ENCODE data around the gene SALL3. TPM values are rescaled to one million over a fixed set of nuclear protein-coding genes. Genes with fewer than 3 reads are reported as not detected.
A peak's percentile ranks its signal among the peaks of the same experiment; 100 is the strongest.

The SALL3 gene
- total and polyA plus RNA-seq, 2 experiments from 2014 or later = 0.30 to 1.1 TPM

DNA sequence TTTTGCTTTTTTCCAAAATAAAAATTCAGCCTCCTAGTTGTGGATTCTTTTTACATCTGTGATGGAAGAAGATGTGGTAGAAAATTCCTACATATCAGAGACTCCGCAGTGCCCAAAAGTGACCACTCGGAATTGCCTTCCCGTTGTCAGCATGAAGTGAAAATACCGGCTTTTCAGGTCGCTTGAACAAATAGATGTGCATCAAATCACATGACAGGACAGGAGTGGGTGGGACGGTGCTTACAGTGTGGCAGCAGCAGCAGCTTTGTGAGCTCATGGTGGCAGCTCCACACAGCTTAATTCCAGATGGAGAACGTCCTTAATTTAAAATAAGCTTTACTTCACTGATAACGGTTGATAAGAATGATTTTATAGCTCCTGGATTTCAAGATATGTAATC, 20.3 kb downstream of the SALL3 start:
- Histone ChIP-seq H3K9me3 (ENCODE audit: low read depth) (no peaks in the 10 kb centered on the region), H3K79me2 (no peaks in the 10 kb centered on the region), H3K4me2 (no peak overlapping the region), H2AFZ (no peak overlapping the region), H3K27me3 (no peaks in the 10 kb centered on the region), H3K36me3 (replicated peaks; ENCODE audit: insufficient read depth, low read depth) (no peaks in the 10 kb centered on the region), H3K27ac (no peak overlapping the region), H3K4me3 (no peak overlapping the region), H3K9me2 (replicated peaks; ENCODE audit: insufficient read depth) (no peaks in the 10 kb centered on the region), H4K20me1 (ENCODE audit: insufficient read depth, poor library complexity, severe bottlenecking) (no peaks in the 10 kb centered on the region), H3K4me1 (ENCODE audit: insufficient read depth) (no peaks in the 10 kb centered on the region)
- TF ChIP-seq CTCF (IDR thresholded peaks at IDR 0.05; ENCODE audit: poor library complexity) (no peak), EZH2phosphoT487 (IDR thresholded peaks at IDR 0.05; ENCODE audit: low read depth, severe bottlenecking, unreplicated experiment) (no peak), EZH2 (IDR thresholded peaks at IDR 0.05; ENCODE audit: borderline replicate concordance) (no peak)
- WGBS (ENCODE audit: low lambda C conversion rate, missing lambda C conversion rate) = 66% methylated on average over 8 of the region's 8 CpGs
- peak; percentile 51 for DNase-seq (ENCODE audit: low spot score)

DNA sequence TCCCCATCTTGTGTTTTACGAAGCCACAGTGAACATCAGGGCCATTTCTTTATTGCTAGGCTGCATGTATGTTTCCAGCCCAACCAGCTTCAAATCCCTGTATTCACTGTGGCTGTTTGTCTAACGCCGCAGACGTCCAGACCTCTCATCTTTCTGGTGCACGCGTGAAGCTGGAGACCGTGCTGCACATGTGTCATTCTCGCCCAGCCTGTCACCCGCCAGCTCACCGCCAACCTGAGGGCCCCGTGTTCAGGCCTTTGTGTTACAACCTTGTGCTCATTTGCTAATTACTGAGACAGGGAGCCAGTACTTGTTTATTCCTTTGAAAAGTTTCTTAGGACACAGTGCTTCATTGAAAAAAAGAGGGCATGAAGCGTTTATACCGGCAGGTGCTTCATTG, 21.4 kb downstream of the SALL3 start:
- Histone ChIP-seq H4K20me1 (ENCODE audit: insufficient read depth, poor library complexity, severe bottlenecking) (no peaks in the 10 kb centered on the region), H3K9me3 (ENCODE audit: low read depth) (no peaks in the 10 kb centered on the region), H3K27ac (no peak overlapping the region), H3K36me3 (replicated peaks; ENCODE audit: insufficient read depth, low read depth) (no peaks in the 10 kb centered on the region), H3K4me1 (ENCODE audit: insufficient read depth) (no peaks in the 10 kb centered on the region), H3K4me3 (no peak overlapping the region), H3K79me2 (no peaks in the 10 kb centered on the region), H2AFZ (no peak overlapping the region), H3K4me2 (no peak overlapping the region), H3K27me3 (no peaks in the 10 kb centered on the region), H3K9me2 (replicated peaks; ENCODE audit: insufficient read depth) (no peaks in the 10 kb centered on the region)
- no peak for DNase-seq (ENCODE audit: low spot score)
- TF ChIP-seq CTCF (IDR thresholded peaks at IDR 0.05; ENCODE audit: poor library complexity) (no peak), EZH2 (IDR thresholded peaks at IDR 0.05; ENCODE audit: borderline replicate concordance) (no peak), EZH2phosphoT487 (IDR thresholded peaks at IDR 0.05; ENCODE audit: low read depth, severe bottlenecking, unreplicated experiment) (no peak)
- WGBS (ENCODE audit: low lambda C conversion rate, missing lambda C conversion rate) = 94% methylated on average over 13 of the region's 13 CpGs

- Histone ChIP-seq H3K4me2 (no peak overlapping the region), H3K79me2 (no peaks in the 10 kb centered on the region), H3K27me3 (no peaks in the 10 kb centered on the region), H3K4me1 (ENCODE audit: insufficient read depth) (no peaks in the 10 kb centered on the region), H3K9me3 (ENCODE audit: low read depth) (no peaks in the 10 kb centered on the region), H3K36me3 (replicated peaks; ENCODE audit: insufficient read depth, low read depth) (no peaks in the 10 kb centered on the region), H4K20me1 (ENCODE audit: insufficient read depth, poor library complexity, severe bottlenecking) (no peaks in the 10 kb centered on the region), H3K27ac (no peak overlapping the region), H3K9me2 (replicated peaks; ENCODE audit: insufficient read depth) (no peaks in the 10 kb centered on the region), H3K4me3 (no peak overlapping the region), H2AFZ (no peak overlapping the region)
- no peak for DNase-seq (ENCODE audit: low spot score)
- WGBS (ENCODE audit: low lambda C conversion rate, missing lambda C conversion rate) = 96% methylated on average over 18 of the region's 28 CpGs
- TF ChIP-seq CTCF (IDR thresholded peaks at IDR 0.05; ENCODE audit: poor library complexity) (no peak), EZH2phosphoT487 (IDR thresholded peaks at IDR 0.05; ENCODE audit: low read depth, severe bottlenecking, unreplicated experiment) (no peak), EZH2 (IDR thresholded peaks at IDR 0.05; ENCODE audit: borderline replicate concordance) (no peak)
Observed at GRCh38 chr18:79005653-79006052, 26.0 kb downstream of the SALL3 start.
